Measurements from ENCODE around the gene CHD2. TPM values are rescaled to one million over a fixed set of nuclear protein-coding genes. Genes with fewer than 3 reads are reported as not detected.

CHD2 gene
- polyA plus RNA-seq, 4 donors = 29.2 to 75.5 (median 32.2) TPM

- Histone ChIP-seq H3K9me3 (ENCODE audit: control insufficient read depth in 2 of 2, insufficient read depth in 1 of 2, low read depth in 1 of 2, low read length in 1 of 2) (peaks cover 0 to 12% of the 10 kb centered on the region in 2 donors), H3K27me3 (ENCODE audit: control insufficient read depth in 3 of 3, insufficient read depth in 3 of 3, low read length in 3 of 3) (no peaks in the 10 kb centered on the region), H3K36me3 (ENCODE audit: control insufficient read depth in 3 of 3, insufficient read depth in 2 of 3, low read depth in 1 of 3, low read length in 3 of 3) (peaks cover 25 to 55% (median 34%) of the 10 kb centered on the region in 3 donors), H3K4me3 (ENCODE audit: low read depth in 1 of 3, low read length in 3 of 3) (no peak overlapping the region), H3K27ac (ENCODE audit: low read depth in 1 of 3, low read length in 2 of 3) (no peak overlapping the region), H3K4me1 (ENCODE audit: control insufficient read depth in 3 of 3, insufficient read depth in 2 of 3, low read depth in 1 of 3, low read length in 2 of 3) (no peaks in the 10 kb centered on the region)
- DNase-seq = no peak
- 89 to 99% (median 96%) methylated on average over 5 of the region's 5 CpGs for WGBS, 3 donors
- no peak for FAIRE-seq
These were observed 47.1 kb downstream of the CHD2 start for GRCh38 chr15:92947071-92947730.

DNA sequence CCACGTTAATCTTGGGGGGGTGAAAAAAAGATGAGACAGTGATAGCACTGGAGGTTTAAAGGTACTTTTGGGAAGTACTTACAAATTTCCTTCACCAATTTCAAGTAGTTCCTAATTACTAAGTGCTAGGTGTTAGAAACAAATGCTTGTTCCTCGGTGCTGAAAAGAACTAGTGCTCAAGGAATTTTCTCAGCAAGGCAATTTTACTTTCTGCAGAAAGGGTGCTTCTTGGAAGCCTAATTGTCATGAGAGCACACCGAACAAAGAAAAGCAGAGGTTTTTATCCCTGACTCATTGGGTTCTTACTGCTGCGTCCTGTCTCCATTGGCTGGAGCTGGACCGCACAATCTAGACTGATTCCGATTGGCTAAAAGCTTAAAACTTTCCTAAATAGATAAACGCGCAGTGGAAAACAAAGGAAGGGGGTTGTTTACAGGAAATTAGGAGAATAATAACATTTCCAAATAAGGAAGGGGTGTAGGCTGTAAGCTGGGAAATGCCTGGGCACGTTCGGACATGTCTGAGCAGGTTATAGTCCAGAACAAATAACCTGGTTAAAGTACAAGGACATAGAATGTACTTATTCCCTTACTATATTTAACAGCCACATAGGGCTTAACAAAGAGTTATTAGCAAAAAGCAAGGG is 49.6 kb downstream of the CHD2 start:
- WGBS, 3 donors = 92 to 96% (median 93%) methylated on average over 10 of the region's 10 CpGs
- Histone ChIP-seq H3K4me1 (ENCODE audit: control insufficient read depth in 3 of 3, insufficient read depth in 2 of 3, low read depth in 1 of 3, low read length in 2 of 3) (no peaks in the 10 kb centered on the region), H3K27ac (ENCODE audit: low read depth in 1 of 3, low read length in 2 of 3) (no peak overlapping the region), H3K9me3 (ENCODE audit: control insufficient read depth in 2 of 2, insufficient read depth in 1 of 2, low read depth in 1 of 2, low read length in 1 of 2) (peaks cover 0 to 12% of the 10 kb centered on the region in 2 donors), H3K27me3 (ENCODE audit: control insufficient read depth in 3 of 3, insufficient read depth in 3 of 3, low read length in 3 of 3) (no peaks in the 10 kb centered on the region), H3K36me3 (ENCODE audit: control insufficient read depth in 3 of 3, insufficient read depth in 2 of 3, low read depth in 1 of 3, low read length in 3 of 3) (peaks cover 30 to 57% (median 42%) of the 10 kb centered on the region in 3 donors), H3K4me3 (ENCODE audit: low read depth in 1 of 3, low read length in 3 of 3) (no peak overlapping the region)
- no peak for FAIRE-seq
- DNase-seq = no peak

DNA sequence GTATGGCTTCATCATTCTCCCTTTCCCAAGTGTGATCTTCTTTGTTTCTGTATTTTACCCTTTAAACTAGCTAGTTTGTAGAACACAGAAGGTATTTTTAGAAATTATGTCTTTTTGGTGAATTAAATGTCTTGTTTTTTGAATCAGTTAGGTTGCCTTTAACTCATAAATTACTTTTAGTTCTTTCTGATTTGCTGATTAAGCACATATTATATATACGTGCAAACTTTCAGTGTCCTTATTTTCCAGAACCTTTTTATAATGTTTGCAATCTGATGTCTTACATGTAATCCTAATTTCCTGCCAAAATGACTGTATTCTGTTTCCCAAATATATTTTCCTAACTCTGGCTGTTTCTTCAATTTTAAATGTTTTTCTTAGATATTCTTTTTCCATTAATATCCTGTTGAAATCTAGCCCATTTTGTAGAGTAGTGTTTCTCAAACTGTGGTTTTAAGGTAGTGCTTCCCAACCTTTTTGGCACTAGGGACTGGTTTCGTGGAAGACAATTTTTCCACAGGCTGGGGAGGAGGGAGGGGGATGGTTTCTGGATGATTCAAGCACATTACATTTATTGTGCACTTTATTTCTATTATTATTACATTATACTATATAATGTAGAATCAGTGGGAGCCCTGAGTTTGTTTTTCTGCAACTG is 51.8 kb downstream of the CHD2 start:
- H3K4me3 ChIP-seq (ENCODE audit: low read depth in 1 of 3, low read length in 3 of 3) = no peak overlapping the region
- no peak overlapping the region for H3K27ac ChIP-seq (ENCODE audit: low read depth in 1 of 3, low read length in 2 of 3)
- H3K36me3 ChIP-seq (ENCODE audit: control insufficient read depth in 3 of 3, insufficient read depth in 2 of 3, low read depth in 1 of 3, low read length in 3 of 3) = peaks cover 29 to 52% (median 31%) of the 10 kb centered on the region in 3 donors
- no peaks in the 10 kb centered on the region for H3K27me3 ChIP-seq (ENCODE audit: control insufficient read depth in 3 of 3, insufficient read depth in 3 of 3, low read length in 3 of 3)
- peaks cover 0 to 12% of the 10 kb centered on the region in 2 donors for H3K9me3 ChIP-seq (ENCODE audit: control insufficient read depth in 2 of 2, insufficient read depth in 1 of 2, low read depth in 1 of 2, low read length in 1 of 2)
- FAIRE-seq = no peak
- no peaks in the 10 kb centered on the region for H3K4me1 ChIP-seq (ENCODE audit: control insufficient read depth in 3 of 3, insufficient read depth in 2 of 3, low read depth in 1 of 3, low read length in 2 of 3)
- DNase-seq = no peak
- WGBS, 3 donors = 86 to 92% (median 89%) methylated on average over 2 of the region's 2 CpGs

- Histone ChIP-seq H3K27me3 (ENCODE audit: control insufficient read depth in 3 of 3, insufficient read depth in 3 of 3, low read length in 3 of 3) (no peaks in the 10 kb centered on the region), H3K9me3 (ENCODE audit: control insufficient read depth in 2 of 2, insufficient read depth in 1 of 2, low read depth in 1 of 2, low read length in 1 of 2) (peaks cover 0 to 12% of the 10 kb centered on the region in 2 donors), H3K4me1 (ENCODE audit: control insufficient read depth in 3 of 3, insufficient read depth in 2 of 3, low read depth in 1 of 3, low read length in 2 of 3) (no peaks in the 10 kb centered on the region), H3K36me3 (ENCODE audit: control insufficient read depth in 3 of 3, insufficient read depth in 2 of 3, low read depth in 1 of 3, low read length in 3 of 3) (peaks cover 26 to 49% (median 29%) of the 10 kb centered on the region in 3 donors), H3K27ac (ENCODE audit: low read depth in 1 of 3, low read length in 2 of 3) (no peak overlapping the region), H3K4me3 (ENCODE audit: low read depth in 1 of 3, low read length in 3 of 3) (no peak overlapping the region)
- FAIRE-seq = no peak
- no peak for DNase-seq
- WGBS, 3 donors = 95 to 96% (median 96%) methylated on average over 7 of the region's 7 CpGs
These were observed 52.3 kb downstream of the CHD2 start for GRCh38 chr15:92952458-92952850.

GRCh38 chr15:92953566-92953965 is 53.4 kb downstream of the CHD2 start:
- Histone ChIP-seq H3K9me3 (ENCODE audit: control insufficient read depth in 2 of 2, insufficient read depth in 1 of 2, low read depth in 1 of 2, low read length in 1 of 2) (peaks cover 0 to 8% of the 10 kb centered on the region in 2 donors), H3K27ac (ENCODE audit: low read depth in 1 of 3, low read length in 2 of 3) (no peak overlapping the region), H3K4me3 (ENCODE audit: low read depth in 1 of 3, low read length in 3 of 3) (no peak overlapping the region), H3K4me1 (ENCODE audit: control insufficient read depth in 3 of 3, insufficient read depth in 2 of 3, low read depth in 1 of 3, low read length in 2 of 3) (no peaks in the 10 kb centered on the region), H3K27me3 (ENCODE audit: control insufficient read depth in 3 of 3, insufficient read depth in 3 of 3, low read length in 3 of 3) (no peaks in the 10 kb centered on the region), H3K36me3 (ENCODE audit: control insufficient read depth in 3 of 3, insufficient read depth in 2 of 3, low read depth in 1 of 3, low read length in 3 of 3) (peaks cover 20 to 42% (median 22%) of the 10 kb centered on the region in 3 donors)
- 93 to 100% (median 97%) methylated on average over 2 of the region's 2 CpGs for whole genome bisulfite sequencing, 3 donors
- FAIRE-seq (no peak), DNase-seq (no peak)

- peaks cover 0 to 5% of the 10 kb centered on the region in 2 donors for H3K9me3 ChIP-seq (ENCODE audit: control insufficient read depth in 2 of 2, insufficient read depth in 1 of 2, low read depth in 1 of 2, low read length in 1 of 2)
- no peaks in the 10 kb centered on the region for H3K27me3 ChIP-seq (ENCODE audit: control insufficient read depth in 3 of 3, insufficient read depth in 3 of 3, low read length in 3 of 3)
- no peak overlapping the region for H3K4me3 ChIP-seq (ENCODE audit: low read depth in 1 of 3, low read length in 3 of 3)
- FAIRE-seq (no peak), DNase-seq (no peak)
- 96 to 98% (median 97%) methylated on average over 6 of the region's 6 CpGs for whole genome bisulfite sequencing, 3 donors
- peaks cover 21 to 41% (median 21%) of the 10 kb centered on the region in 3 donors for H3K36me3 ChIP-seq (ENCODE audit: control insufficient read depth in 3 of 3, insufficient read depth in 2 of 3, low read depth in 1 of 3, low read length in 3 of 3)
- no peaks in the 10 kb centered on the region for H3K4me1 ChIP-seq (ENCODE audit: control insufficient read depth in 3 of 3, insufficient read depth in 2 of 3, low read depth in 1 of 3, low read length in 2 of 3)
- H3K27ac ChIP-seq (ENCODE audit: low read depth in 1 of 3, low read length in 2 of 3) = no peak overlapping the region
These were observed 53.9 kb downstream of the CHD2 start for GRCh38 chr15:92954002-92954401.

DNA sequence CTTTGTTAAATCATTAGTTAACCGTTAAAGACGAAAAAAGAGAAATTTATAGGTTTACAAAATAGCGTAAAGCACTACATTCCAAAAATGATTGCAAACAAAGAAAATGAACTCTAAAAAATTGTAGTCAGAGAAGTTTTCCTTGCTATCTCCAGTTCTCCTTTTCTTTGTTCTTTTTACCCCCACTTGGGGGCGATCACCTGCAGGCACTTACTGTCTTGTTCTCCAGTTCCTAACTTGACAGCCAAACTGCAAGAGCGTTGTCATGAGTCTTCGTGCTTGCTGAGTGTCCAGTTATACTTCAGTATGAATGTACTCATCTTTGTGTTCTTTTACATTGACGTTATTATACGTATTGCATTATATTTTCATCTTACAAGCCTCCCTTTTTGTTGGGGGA is 54.5 kb downstream of the CHD2 start:
- FAIRE-seq (no peak), DNase-seq (peak in 1 of 2 donors; percentile 13)
- H3K27ac ChIP-seq (ENCODE audit: low read depth in 1 of 3, low read length in 2 of 3) = no peak overlapping the region
- no peaks in the 10 kb centered on the region for H3K4me1 ChIP-seq (ENCODE audit: control insufficient read depth in 3 of 3, insufficient read depth in 2 of 3, low read depth in 1 of 3, low read length in 2 of 3)
- H3K27me3 ChIP-seq (ENCODE audit: control insufficient read depth in 3 of 3, insufficient read depth in 3 of 3, low read length in 3 of 3) = no peaks in the 10 kb centered on the region
- peaks cover 21 to 39% (median 25%) of the 10 kb centered on the region in 3 donors for H3K36me3 ChIP-seq (ENCODE audit: control insufficient read depth in 3 of 3, insufficient read depth in 2 of 3, low read depth in 1 of 3, low read length in 3 of 3)
- no peak overlapping the region for H3K4me3 ChIP-seq (ENCODE audit: low read depth in 1 of 3, low read length in 3 of 3)
- H3K9me3 ChIP-seq (ENCODE audit: control insufficient read depth in 2 of 2, insufficient read depth in 1 of 2, low read depth in 1 of 2, low read length in 1 of 2) = peaks cover 0 to 4% of the 10 kb centered on the region in 2 donors
- WGBS, 3 donors = 96 to 97% (median 97%) methylated on average over 8 of the region's 8 CpGs

- H3K4me3 ChIP-seq (ENCODE audit: low read depth in 1 of 3, low read length in 3 of 3) = no peak overlapping the region
- H3K27me3 ChIP-seq (ENCODE audit: control insufficient read depth in 3 of 3, insufficient read depth in 3 of 3, low read length in 3 of 3) = no peaks in the 10 kb centered on the region
- H3K4me1 ChIP-seq (ENCODE audit: control insufficient read depth in 3 of 3, insufficient read depth in 2 of 3, low read depth in 1 of 3, low read length in 2 of 3) = no peaks in the 10 kb centered on the region
- DNase-seq = no peak
- no peak for FAIRE-seq
- peaks cover 17 to 32% (median 20%) of the 10 kb centered on the region in 3 donors for H3K36me3 ChIP-seq (ENCODE audit: control insufficient read depth in 3 of 3, insufficient read depth in 2 of 3, low read depth in 1 of 3, low read length in 3 of 3)
- no peak overlapping the region for H3K27ac ChIP-seq (ENCODE audit: low read depth in 1 of 3, low read length in 2 of 3)
- H3K9me3 ChIP-seq (ENCODE audit: control insufficient read depth in 2 of 2, insufficient read depth in 1 of 2, low read depth in 1 of 2, low read length in 1 of 2) = no peaks in the 10 kb centered on the region
- WGBS, 3 donors = 95% methylated on average over 2 of the region's 2 CpGs
These were observed 55.6 kb downstream of the CHD2 start for GRCh38 chr15:92955706-92956105.
